Hematopoietic multipotent progenitor cell treated with erythropoietin and hydrocortisone succinate and interleukin-3 and kit ligand, for 15 days (in vitro differentiated cells): Measurements from ENCODE around the gene COPZ2.
"Not testable (repeated sequence)": the region's sequence is repeated elsewhere in the genome, so short reads cannot be mapped to it uniquely, and the experiment has no call there.

Experiments used
- DNase-seq: peaks from one replicate; pipeline ENCODE4 v3.0.0-alpha.2; 2015; ENCODE audit warnings: low spot score

The COPZ2 gene

GRCh38 chr17:48004983-48005382, 32.6 kb downstream of the COPZ2 start:
- no peak for DNase-seq

DNA sequence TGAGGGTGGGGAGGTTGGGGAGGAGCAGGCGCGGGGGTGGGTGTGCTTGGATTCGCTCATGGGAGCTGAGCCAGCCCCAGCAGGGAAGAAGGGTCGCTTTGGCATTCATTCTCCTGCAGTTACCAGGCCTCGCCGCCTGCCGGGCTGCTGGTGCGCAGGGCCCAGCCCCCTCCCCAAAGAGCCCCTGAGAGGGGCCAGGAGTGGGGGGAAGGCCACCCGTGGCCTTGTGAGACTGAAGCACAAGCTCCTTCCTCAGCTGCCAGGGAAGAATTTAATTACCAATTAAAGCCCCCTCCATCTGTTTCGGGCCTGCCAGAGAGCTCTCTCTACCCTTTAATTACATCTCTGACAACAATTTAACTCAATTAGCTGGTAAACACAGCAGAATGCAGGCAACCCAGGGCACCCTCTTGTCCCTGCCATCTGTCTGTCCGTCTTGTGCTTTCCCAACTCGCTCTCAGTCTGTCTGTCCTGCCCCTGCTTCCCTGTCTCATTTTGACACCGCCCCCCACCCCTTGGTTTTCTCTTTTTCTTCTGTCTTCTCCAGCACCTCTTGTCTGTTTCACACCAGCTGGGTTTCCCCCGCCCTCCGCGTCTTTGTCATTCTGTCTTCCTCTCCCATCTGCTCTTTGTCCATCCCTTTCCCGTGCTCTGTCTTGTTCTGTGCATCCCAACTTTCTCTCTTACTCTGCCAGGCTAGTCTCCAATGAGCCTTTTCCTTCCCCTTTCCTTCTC, 34.0 kb downstream of the COPZ2 start:
- DNase-seq: no peak

GRCh38 chr17:48002916-48003416, 34.6 kb downstream of the COPZ2 start:
- no peak for DNase-seq

DNA sequence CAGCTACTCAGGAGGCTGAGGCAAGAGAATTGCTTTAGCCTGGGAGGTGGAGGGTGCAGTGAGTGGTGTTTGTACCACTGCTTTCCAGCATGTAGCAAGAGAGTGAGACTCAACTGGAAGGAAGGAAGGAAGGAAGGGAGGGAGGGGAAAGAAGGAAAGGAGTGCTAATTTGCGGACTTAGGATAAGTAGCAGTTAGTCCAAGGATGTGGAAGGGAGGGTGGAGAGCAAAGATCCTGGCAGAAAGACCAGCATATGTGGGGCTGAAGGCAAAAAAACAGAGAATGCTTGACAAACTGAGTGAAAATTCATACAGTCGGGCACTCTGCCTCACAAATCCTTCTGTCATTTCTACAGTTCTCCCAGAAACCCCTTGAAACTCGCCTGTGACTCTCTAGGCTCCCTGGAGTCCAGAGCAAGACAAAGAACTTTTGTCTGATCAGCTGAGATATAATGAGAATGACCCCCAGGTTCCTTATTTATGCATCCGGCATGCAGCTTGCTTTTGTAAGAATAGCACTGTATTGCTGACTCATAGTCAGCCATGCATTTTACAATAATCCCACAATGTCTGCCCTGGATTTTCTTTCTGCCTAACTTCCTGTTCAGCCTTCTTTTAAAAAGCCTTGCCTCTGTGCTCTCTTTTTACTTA, 35.2 kb downstream of the COPZ2 start:
- no peak for DNase-seq

DNA sequence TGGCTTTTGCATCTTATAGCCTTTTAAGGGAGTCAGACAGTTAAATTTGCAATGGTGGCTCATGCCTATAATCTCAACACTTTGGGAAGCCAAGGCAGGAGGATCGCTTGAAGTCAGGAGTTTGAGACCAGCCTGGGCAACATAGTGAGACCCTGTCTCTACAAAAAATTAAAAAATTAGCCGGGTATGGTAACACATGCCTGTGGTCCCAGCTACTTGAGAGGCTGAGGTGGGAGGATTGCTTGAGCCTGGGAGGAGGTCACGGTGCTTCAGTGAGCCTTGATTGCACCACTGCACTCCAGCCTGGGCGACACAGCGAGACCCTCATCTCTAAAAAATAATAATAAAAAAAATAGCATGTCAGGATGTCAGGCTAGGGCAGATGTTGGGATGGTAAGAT, 35.9 kb downstream of the COPZ2 start:
- DNase-seq: not testable (repeated sequence)

DNA sequence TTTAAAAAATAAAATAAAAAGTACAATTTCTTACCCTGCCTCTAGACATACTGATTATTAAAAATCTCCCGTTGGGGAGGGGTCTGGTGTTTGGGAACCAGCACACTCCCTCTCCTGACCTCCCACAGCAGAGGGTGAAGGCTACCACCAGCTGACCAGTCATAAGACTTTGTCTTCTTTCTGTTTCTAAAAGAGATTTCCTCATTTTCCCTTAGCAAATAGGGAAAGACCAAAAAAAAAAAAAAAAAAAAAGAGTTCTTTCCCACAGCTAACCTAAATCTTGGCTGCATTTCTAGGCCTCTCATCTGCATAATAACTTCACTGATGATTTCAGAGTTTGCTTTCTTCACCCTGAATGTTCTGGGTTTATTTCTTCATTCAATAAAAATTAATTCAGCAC, 36.4 kb downstream of the COPZ2 start:
- no peak for DNase-seq

DNA sequence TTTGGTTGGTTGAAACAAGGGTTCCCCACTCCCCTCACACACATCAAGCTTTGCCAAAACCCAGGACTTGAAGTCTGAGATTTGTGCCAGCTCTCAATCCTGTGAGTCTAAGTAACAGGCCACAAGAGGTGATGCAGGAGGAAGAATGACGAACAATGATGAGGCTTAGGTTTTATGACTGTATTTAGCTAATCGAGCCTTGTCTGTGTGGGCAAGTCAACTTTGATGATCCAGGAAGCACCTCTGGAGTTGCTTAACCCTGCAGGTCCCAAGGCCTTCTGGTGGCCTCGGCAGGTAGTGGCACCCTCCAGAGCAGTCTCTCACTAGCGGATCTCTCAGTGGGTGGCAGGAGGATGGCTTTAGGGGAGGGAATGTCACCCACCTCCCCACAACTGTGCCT, 38.0 kb downstream of the COPZ2 start:
- DNase-seq: no peak

DNA sequence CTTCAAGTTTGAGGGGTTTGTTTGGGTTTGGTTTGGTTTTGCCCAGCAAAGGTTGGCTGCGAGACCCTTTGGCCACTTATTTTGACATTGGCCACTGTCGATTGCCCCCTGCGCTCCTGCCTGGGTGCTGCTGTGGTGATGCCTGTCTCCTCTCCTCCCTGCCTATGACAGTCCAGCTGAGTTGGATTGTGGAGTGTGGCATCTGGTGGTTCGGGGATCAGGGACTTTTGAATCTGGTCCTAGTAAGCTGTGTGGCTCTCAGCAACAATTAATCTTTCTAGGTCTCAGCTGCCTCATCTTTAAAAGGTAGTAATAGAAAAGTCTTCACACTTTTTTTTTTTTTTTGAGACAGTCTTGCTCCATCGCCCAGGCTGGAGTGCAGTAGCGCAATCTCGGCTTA, 39.6 kb downstream of the COPZ2 start:
- no peak for DNase-seq

GRCh38 chr17:47997586-47997985, 40.0 kb downstream of the COPZ2 start:
- no peak for DNase-seq

- no peak for DNase-seq
Measured at GRCh38 chr17:47996201-47996600, 41.4 kb downstream of the COPZ2 start.

GRCh38 chr17:47995241-47995935, 42.2 kb downstream of the COPZ2 start:
- DNase-seq: no peak

GRCh38 chr17:47994724-47995123, 42.9 kb downstream of the COPZ2 start:
- DNase-seq: no peak

DNA sequence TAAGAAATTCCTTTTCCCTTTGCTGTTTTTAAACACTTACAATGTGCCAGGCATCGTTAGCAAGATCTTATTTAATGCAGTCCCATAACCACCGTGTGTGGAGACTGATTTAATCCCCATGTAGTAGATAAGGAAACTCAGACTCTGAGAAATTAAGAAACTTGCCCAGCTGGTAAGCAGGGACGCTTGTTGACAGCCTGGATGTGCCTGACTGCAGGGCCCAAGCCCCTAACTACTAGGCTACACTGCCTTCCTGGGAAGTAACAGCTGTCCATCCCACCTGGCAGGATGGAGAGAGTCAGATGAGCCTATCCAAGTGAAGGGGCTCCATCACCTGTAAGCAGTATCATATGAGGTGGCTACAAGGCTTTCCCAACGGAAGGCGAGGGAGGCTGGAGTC, 43.6 kb downstream of the COPZ2 start:
- DNase-seq: no peak

GRCh38 chr17:47993031-47993564, 44.5 kb downstream of the COPZ2 start:
- DNase-seq: no peak

DNA sequence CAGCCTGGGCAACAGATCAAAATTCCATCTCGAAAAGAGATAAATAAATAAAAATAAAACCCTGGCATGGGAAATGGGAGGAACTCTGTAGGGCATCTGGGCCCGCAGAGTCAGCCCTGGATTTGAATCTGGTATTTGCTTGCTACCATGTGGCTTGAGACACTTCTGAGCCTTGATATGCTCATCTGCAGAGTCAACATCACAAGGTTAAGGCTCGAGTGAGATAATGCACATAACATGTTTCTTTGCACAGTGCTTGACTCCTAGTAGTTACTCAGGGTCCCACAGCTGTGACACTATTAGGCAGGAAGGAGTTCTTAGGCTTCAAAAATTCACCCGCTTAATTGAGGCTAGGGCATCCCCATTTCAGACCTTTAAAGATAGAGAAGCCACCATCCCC, 45.4 kb downstream of the COPZ2 start:
- DNase-seq: no peak

DNA sequence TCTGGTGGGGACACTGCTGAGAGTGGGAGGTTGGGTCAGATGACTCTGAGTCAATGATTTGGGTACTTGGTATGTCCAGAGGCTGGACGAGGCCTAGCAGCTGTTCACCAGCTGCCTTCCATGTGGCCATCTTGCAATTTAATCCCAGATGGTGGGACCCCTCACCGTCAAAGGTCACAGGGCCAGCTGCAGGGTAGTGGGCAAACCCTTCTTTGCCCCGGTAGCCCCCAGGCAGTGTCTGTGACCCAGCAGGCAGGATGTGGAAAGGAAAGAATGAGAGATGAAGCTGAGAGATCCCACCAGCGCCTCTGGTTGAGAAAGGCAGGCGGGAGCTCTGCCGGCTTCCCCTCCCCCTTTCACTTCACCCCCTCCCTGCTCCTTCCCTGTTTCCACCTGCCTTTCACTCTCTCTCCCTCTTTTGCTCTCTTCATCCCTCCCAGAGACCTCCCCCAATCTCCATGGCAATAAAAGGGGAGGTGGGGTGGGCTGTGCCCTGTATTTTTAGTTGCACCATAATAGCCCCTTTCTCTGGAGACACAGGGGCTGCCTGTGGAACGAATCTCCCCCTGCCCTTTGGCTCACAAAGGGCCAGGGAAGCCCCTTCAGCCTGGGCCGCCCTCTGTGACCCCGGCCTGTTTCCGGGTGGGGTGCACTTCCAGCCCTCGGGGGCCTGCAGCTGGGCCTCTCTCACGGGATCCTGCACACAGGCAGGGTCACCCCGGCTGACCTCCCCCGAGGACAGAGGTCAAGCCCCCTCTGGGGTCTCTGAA, 46.5 kb downstream of the COPZ2 start:
- DNase-seq: no peak

DNA sequence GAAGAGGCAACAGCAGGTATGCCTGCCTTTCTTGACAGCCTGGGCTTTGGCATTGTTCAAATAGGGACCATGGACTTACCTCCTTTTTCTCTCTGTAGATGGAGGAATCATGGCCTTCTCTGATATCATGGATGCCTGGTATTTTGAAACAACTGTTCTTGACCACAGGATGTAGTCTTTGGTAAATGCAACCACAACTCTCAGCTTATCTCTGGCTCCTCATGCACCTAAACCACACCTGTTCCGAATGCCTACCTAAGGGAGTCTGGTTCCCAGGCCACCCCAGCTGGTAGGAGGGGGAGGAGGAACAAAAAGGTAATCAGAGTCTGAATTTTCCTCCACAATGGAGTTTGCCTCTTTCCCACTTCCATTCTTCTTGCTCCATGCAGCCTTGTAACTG, 47.9 kb downstream of the COPZ2 start:
- no peak for DNase-seq

DNA sequence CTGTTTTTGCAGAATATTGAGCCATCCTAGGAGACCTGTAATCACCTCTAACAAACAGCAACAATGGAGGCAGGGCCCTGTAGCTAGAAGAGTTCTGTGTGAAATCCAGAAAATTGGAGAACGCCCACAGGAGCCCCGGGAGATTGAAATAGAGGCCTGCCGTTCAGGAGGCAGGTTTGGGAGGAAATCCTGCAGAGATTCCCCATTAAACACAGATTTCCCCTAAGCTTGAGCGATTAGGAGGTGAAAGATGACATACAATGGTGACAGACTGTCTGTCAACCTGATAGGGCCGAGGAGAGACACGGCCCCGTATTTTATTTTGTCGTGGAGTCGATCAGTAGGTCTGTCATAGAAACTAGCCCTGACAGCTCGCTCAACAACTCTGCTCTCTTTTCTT, 48.4 kb downstream of the COPZ2 start:
- no peak for DNase-seq

GRCh38 chr17:47988445-47988844, 49.2 kb downstream of the COPZ2 start:
- not testable (repeated sequence) for DNase-seq

DNA sequence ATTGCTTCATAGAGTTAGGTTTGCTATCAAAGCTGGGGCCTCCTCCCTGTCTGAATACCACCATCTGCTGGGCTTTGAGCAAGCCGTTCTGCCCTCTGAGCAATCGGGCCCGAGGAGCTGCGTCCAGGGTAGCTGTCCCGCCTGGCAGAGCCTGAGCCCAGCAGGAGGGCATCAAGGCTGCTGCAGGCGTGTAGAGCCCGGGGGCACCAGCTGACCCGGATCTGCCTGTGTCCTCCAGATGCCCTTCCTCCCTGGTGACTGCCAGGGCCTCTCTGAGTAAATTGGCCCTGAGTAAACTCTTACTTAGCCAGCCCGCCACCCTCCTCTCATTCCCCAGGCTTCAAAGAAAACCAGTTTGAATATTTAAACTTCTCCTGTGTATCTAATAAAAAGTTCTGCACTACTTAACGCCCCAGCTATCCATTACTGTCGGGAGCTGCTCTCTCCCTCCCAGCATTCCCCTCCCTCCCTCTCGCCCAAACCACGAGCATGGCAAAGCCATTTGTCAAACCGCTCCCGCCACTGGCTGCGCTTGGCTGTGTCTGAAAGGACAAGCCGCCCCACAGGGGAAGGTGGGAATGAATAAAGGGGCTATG, 50.3 kb downstream of the COPZ2 start:
- DNase-seq: no peak

- DNase-seq: no peak
Measured at GRCh38 chr17:47986520-47986919, 51.1 kb downstream of the COPZ2 start.
